Activated CD8-positive, alpha-beta memory T cell treated with anti-CD3 and anti-CD28 coated beads for 4 hours (primary cell): ENCODE measurements around the gene RBM4.
"Not testable (repeated sequence)": the region's sequence is repeated elsewhere in the genome, so short reads cannot be mapped to it uniquely, and the experiment has no call there.

ENCODE experiments used
- DNase-seq, 2 donors: peaks; one replicate each; pipeline ENCODE4 v3.0.0-alpha.2; 2020; ENCODE audit warnings: low read depth in 2 of 2

RBM4 gene, protein sequence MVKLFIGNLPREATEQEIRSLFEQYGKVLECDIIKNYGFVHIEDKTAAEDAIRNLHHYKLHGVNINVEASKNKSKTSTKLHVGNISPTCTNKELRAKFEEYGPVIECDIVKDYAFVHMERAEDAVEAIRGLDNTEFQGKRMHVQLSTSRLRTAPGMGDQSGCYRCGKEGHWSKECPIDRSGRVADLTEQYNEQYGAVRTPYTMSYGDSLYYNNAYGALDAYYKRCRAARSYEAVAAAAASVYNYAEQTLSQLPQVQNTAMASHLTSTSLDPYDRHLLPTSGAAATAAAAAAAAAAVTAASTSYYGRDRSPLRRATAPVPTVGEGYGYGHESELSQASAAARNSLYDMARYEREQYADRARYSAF

DNA sequence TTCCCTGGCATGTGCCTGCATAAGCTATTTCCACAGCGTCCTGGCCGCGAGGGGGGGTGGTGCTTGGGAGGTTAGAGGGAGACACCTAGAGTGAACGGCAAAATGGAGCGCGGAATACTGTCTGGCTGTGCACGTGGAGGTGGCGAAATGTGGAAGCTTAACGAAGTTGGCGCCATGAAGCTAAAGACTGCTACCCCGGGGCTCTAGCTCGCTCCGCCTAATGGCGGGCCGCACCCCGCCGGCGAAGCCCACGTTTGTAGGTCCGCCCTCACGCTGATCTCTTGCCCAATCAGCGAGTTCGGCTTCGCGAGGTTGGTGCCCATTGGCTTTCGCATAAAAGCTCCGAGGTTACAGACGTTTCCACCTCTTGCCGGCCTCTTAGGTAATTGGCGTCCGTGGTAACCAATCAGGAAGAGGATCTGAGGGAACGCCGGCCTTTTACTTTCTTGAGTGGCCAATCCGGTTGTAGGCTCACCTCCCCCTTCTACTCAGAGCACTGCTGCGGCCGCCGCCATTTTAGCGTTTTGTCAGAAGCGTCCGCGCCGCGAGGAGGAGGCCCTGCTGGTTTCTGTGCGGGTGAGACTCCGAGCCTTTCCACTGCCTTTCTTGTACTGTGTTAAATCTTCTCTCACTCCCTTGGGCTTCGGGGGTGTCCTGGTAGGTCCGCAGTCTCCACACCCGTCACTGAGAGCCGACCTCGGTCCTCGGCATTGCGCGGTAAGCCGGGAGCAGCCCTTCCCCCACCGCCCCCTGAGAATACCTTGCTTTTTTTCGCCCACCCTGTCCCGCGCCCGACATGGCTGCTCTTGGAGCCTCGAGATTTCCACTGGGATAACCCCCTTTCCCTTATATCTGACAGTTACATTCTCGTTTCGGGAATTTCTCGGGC is at the start of gene RBM4:
RBM4 (plus strand) TSS at position 527 of the 889 bp plus-strand sequence. CDS start 1,009 bp downstream, outside the sequence.
- peak; percentile 89 to 96 for DNase-seq

DNA sequence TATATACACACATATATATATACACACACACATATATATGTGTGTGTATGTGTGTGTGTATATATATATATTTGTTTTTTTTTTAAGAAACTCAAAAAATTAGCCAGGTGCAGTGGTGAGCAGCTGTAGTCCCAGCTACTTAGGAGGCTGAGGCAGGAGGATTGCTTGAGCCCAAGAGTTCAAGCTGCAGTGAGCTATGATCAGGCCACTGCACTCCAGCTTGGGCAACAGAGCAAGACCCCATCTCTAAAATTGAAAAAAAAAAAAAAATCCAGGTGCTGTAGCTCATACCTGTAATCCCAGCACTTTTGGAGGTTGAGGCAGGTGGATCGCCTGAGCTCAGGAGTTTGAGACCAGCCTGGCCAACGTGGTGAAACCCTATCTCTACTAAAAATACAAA is 49.2 kb upstream of the RBM4 start:
- not testable (repeated sequence) for DNase-seq

DNA sequence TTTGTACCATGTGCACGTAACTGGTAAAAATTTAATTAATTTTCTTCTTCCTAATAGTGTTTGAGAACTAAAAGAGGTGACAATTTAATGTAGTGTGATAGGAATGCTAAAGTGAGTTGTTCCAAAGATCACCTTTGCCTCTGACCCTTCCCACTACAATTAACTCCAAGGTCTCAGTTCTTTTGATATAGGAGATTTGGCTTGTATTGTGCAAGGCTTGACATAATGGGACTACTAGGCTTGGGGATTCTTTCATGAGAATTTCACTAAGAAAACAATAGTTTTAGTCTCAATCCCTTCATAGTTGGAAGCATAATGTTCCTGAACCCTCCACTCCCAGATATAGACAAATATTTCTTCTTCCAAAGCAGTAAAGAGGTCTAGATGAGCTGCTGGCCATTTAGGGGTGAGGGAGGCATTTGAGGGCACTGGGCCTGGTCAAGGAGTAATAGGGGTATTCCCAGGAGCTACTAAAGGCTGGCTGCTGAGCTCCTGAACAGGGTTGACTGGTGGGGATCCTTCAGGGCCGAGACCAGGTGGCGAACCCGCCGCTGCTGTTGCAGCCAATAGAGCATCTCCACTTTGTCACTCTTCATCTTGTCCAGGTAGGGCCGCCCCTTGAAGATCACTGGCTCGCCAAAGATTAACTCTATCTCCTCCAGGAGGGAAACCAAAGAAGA is 48.4 kb upstream of the RBM4 start:
- DNase-seq: no peak

DNA sequence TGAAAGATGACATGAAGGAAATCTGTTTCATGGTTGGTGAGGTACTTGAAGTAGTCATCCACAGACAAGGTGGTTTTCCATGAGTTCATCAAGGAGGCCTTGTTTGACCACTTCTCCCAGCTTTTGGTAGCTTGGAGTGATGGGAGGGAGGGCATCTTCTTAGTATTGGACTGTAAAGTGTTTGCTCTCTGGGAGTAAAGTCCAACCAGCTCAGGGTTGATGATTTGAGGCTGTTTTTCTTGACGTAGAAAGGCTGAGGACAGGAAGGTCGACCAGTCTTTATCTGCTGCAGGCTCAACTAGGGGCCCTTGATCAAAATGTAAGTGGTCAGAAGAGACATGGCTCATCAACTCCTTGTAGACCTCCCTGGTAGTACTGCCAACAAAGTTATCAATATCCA is 47.3 kb upstream of the RBM4 start:
- DNase-seq: no peak

DNA sequence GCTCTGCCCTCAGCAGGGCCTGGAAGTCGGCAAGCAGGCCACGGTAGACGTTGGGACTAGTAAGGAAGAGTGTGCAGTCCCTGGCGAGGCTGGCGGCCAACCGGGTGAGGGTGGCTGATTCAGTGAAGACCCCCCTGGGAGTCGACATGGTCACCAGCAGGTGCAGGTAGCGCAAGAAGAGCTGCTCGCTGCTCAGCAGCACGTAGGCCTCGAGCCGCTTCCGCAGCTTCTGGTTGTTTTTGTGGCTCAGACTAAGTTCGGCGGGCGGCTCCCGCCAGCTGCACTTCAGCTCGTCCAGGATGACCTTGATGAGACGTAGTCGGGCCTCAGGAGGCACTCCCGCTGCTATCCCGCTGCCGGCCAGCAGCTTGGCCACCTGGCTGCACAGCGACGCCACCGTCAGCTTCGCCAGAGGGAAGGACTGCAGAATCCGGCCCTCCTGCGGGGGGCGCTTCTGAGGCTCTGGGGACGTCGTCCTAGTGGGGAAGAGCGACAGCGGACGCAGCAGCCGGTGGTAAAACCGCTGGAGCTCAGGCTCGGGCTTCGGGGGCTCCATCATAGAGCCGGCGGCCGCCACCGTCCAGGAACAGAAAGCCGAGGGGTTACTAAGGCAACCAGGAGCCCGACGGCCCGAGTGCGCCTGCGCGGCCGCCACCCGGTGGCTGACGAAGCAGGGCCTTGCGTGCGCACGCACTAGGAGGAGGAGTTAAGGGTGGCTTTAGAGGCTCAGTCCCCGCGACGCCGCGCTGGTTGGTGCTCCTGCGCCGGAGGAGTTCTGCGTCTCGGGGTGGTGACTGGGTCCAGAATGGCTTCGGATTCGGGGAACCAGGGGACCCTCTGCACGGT is 45.8 kb upstream of the RBM4 start, which contains the start of the genes CCDC87 and CCS:
CCDC87 (minus strand) TSS at position 607 of the 846 bp plus-strand sequence; CDS start at position 559, 48 bp downstream.
CCS (plus strand) TSS at position 729 of the 846 bp plus-strand sequence; CDS start at position 806, 77 bp downstream.
- DNase-seq: peak; percentile 97 to 99

DNA sequence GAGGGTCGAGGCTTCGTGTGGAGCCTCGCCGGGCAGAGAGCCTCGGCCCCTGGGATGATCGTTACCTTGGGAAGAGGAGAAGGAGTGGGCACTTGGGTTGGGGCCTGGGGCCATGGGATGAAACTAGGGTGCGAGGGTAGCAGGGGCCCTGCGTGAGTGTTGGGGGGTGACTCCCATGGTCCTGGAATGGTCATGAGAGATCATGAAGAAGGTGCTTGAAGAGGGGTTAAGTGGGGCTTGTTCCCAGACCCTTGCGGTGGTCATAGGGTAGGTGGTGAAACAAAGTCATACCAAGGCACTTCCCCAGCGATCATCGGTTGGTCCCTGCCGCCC is 45.2 kb upstream of the RBM4 start:
- no peak for DNase-seq

DNA sequence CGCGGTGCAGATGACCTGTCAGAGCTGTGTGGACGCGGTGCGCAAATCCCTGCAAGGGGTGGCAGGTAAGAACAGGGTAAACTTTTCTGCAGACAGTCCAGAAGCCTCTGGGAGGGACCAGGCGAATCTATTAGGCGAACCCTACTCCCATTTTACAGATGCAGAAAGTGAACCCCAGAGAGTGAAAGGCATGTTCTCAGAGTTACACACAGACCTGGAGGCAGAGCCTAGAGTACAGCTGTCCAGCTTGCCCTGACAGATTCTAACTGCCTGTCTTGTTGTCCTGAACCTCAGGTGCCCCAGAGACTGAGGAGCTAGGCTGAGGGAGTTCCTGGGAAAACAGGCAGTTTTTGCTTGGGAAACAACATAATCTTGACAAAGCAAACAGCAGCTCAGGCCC is 44.9 kb upstream of the RBM4 start:
- no peak for DNase-seq

DNA sequence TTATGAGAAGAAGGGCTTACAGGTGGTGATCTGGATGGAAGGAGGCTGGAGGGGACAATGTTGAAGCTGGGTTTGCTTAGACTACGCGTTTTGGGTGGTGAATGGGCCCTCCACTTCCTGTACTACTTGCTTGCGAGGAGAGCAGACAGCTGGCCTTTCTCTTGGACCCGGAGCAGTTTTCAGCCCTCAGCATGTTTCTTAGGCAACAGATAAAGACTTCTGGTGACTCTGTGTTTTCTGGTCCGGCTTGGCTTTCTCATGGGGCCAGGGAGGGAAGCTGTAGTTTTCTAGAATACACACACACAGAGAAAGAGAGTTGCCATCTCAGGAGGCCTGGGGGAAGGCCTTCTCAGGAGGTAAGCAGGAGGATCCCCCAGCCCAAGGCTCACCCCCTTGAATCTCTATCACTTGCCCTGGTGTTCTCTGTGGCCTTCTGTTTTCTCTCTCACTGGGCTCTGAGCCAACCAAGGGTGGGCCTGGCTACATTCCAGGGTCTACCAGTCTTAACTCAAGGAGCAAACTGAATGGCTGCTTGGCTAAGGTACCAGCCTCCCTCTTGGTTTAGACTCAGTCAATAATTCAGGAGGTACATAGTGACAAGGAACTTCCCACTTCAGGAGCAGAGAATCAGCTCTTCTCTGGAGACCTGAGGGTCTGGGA is 43.1 kb upstream of the RBM4 start:
- no peak for DNase-seq

DNA sequence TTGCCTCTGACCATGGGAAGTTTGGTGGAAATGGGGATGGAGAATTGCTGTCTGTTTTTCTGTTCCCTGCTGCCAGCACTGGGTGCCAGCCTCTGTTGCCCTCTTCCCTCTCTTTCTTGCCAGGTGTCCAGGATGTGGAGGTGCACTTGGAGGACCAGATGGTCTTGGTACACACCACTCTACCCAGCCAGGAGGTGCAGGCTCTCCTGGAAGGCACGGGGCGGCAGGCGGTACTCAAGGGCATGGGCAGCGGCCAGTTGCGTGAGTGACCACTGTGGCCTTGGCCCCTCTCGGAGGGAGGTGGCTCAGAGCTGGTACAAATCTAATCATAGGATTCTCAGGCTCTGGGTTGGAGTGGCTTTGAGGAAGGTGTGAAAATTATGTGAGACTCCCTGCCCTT is 39.5 kb upstream of the RBM4 start:
- no peak for DNase-seq

DNA sequence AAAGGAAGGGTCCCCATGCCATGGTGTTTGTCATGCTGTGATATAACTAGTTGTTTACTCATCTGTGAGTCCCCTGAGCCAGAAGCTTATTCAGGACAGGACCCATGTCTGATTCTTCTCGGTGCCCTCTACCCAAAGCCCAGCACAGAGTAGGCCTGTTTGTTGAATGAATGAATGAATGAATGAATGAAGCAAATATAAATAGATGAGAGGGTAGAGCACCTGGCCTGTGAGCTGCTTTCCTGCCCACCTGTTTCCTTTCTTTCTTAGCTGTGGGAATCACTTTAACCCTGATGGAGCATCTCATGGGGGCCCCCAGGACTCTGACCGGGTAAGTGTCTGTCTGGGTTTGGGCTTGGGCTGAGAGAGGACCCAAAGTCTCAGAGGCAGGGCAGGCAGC is 38.3 kb upstream of the RBM4 start:
- no peak for DNase-seq

DNA sequence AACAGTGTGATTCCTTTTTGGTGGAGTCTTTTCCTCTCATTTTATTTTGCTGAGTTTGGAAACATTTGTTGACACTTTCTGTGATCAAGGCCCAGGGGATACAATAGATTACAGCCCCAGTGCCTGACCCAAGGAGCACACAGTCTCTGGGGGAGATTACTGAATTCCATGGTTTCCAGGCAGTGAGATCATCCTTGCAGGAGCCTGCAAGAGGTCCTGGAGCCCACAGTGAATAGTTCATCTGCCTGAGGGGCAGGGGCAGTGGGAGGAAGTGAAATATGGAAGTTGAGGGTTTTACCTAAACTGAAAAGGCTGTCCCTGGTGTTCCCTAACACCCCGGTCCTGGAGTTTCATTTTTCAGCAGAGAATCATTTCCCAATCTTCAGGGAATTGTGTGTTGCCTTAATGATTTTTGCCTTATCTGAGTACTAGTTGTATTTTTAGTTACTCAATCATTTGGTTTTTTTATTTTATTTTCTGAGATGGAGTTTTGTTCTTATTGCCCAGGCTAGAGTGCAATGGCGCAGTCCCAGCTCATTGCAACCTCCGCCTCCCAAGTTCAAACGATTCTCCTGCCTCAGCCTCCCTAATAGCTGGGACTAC is 37.8 kb upstream of the RBM4 start:
- DNase-seq: no peak

DNA sequence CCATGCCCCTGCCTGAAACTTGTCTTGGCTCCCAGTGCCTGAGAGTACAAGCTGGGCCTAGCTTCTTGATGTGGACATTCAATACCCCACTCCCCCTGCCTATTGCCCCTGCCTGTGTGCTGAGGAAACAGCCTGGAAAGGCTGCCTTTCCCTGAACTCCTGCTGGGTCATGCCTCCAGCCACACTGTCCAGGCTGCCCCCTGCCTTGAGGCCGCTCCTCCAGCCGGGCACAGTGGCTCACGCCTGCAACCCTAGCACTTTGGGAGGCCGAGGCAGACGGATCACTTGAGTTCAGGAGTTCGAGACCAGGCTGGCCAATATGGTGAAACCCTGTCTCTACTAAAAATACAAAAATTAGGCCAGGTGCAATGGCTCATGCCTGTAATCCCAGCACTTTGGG is 35.4 kb upstream of the RBM4 start:
- no peak for DNase-seq

DNA sequence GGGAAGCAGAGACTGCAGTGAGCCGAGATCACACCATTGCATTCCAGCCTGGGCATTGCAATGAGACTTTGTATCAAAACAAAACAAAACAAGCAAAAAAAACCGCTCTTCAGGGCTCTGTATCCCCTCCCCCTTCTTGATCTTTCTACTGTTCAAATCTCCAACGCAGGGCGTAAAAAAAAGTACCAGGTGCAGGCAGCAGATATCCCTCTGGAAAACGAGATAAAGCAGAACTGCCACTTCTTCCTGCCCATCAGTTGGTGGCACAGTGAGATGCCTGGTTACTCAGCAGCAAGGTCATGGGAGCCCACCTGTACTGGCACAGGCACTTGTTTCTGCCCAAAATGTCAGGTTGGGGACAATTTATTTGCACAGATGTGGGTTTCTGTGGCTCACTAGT is 34.3 kb upstream of the RBM4 start:
- DNase-seq: no peak

DNA sequence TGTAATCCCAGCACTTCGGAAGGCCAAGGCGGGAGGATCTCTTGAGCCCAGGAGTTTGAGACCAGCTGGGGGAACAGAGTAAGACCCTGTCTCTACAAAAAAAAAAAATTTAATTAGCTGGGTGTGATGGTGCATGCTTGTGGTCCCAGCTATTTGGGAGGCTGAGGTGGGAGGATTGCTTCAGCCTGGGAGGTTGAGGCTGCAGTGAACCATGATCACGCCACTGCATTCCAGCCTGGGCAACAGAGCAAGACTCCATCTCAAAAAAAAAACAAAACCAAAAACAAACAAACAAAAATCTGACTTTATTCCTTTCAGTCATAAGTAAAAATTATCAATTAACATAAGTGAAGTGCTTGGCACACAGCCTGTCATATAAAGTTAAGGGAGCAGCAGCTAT is 31.9 kb upstream of the RBM4 start:
- not testable (repeated sequence) for DNase-seq

DNA sequence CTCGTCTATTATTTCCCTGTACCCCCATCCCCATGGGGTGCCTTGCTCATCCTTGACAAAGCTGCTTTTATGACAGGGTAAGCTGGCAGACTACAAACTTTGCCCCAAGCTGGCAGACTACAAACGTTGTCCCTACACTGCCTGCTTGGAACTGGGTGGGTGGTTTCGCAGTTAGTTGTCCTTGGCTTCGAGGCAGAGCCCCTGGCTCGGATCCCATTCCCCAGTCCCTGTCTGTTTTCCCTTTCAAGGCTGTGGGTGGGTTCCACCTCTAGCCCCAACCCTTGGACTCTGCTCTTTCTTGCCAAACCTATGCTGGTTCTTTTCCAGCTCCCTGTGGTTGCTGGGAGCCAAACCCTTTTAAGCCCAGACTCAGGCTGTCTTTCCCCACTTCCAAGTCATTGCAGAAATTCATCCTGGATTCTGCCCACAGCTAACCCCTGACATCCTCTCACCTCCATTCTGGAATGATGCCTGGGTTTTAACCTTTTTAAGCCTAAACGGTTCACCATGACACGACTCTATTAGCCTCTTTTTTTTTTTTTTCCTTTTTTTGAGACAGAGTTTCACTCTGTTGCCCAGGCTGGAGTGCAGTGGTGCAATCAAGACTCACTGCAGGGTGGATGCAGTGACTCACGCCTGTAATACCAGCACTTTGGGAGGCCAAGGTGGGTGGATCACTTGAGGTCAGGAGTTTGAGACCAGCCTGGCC is 31.2 kb upstream of the RBM4 start:
- no peak for DNase-seq

DNA sequence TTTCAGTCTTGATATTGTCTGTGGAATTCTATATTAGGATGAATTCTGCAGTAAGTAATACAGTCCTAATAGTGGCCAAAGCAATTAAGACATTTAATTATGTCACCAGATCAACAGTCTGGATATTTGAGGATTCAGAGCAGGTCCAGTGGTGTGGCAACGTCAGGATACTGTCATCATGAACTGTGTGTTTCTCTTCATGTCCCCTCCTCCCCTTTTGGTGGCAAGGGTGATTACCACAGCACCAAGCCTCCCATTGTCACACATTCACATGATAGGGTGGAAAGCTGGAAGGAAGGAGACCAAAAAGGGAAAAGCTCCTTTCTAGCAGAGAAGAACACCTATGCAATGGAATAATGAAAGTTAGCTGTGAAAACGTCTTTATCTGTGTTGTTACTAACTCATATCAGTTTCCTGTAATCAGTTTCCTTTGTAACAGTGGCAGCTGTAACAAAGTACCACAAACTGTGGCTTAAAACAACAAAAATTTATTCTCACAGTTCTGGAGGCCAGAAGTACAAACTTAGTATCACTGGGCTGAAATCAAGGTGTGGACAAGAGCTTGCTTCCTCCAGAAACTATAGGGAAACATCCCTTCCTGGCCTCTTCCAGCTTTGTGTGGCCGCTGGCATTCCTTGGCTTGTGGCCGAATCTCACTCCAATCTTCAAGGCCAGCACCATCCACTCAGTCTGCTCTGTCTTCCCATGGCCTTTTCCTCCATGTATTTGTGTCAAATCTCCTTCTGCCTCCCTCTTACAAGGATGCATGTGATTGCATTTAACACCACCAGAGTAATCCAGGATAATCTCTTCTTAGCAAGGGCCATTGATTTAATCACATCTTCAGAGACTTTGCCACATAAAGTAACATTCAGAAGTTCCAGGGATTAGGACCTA is 28.5 kb upstream of the RBM4 start:
- DNase-seq: no peak

DNA sequence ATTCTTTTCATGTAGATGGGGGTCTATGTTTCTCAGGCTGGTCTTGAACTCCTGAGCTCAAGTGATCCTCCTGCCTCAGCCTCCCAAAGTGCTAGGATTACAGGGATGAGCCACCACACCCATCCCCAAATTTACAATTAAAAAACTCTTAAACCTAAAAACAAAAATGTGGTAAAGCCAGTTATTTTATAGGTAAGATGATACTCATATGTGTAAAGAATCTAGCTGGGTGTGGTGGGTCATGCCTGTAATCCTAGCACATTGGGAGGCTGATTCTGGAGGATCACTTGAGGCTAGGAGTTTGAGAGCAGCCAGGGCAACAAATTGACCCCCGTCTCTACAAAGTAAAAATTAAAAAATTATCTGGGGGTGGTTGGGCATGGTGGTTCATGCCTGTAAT is 26.0 kb upstream of the RBM4 start:
- DNase-seq: no peak

DNA sequence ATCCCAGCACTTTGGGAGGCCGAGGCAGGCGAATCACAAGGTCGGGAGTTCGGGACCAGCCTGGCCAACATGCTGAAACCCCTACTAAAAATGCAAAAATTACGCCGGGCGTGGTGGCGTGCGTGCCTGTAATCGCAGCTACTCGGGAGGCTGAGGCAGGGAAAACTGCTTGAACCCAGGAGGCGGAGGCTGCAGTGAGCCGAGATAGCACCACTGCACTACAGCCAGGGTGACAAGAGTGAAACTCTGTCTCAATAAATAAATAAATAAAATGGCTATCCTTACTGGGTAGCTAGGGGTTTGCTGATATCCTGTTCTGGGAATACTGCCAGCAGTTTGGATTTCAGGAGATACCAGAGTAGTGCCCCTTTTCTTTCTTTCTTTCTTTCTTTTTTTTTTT is 24.4 kb upstream of the RBM4 start:
- DNase-seq: no peak
